Activated B cell treated with CpG ODN at 0.5 μM for 24 hours (primary cell): Measurements from ENCODE around the gene HCN2. TPM values are rescaled to one million over a fixed set of nuclear protein-coding genes. Genes with fewer than 3 reads are reported as not detected.

Source experiments
- ATAC-seq: fragments of 200-7000 bp; cut with Tn5 transposase; one replicate; pipeline ENCODE4 v1.10.0; 2021; ENCODE audit warnings: low read depth, mild to moderate bottlenecking, moderate library complexity
- CTCF ChIA-PET: fragments of 350-600 bp; sonication (Branson Sonifier 250); formaldehyde crosslinking; loops from one replicate; lab custom pipeline; 2021; ENCODE audit warnings: antibody characterized with exemption; lab: Charles Lee
- POLR2A ChIA-PET: fragments of 350-600 bp; sonication (Branson Sonifier 250); formaldehyde crosslinking; loops from one replicate; lab custom pipeline; 2021; ENCODE audit warnings: antibody characterized with exemption; lab: Charles Lee
- DNase-seq: peaks from one replicate; pipeline ENCODE4 v3.0.0; 2022
- H3K27ac Mint-ChIP-seq: one replicate; pipeline ENCODE4 v1.8.0; 2020; ENCODE audit warnings: mixed read lengths
- H3K27me3 Mint-ChIP-seq: one replicate; pipeline ENCODE4 v1.8.0; 2021; ENCODE audit warnings: mixed read lengths
- H3K36me3 Mint-ChIP-seq: one replicate; pipeline ENCODE4 v1.8.0; 2021; ENCODE audit warnings: low read depth, mixed read lengths
- H3K4me1 Mint-ChIP-seq: one replicate; pipeline ENCODE4 v1.8.0; 2021; ENCODE audit warnings: mixed read lengths
- H3K4me3 Mint-ChIP-seq: one replicate; pipeline ENCODE4 v1.8.0; 2020; ENCODE audit warnings: mild to moderate bottlenecking, mixed read lengths
- H3K9me3 Mint-ChIP-seq: one replicate; pipeline ENCODE4 v1.8.0; 2020; ENCODE audit warnings: mixed read lengths
- CTCF ChIP-seq: fragments of 200-600 bp; IDR thresholded peaks from one replicate; pipeline ENCODE4 v1.8.0; 2022; ENCODE audit warnings: antibody characterized with exemption, mild to moderate bottlenecking
- intact Hi-C: fragments of 100-400 bp; cut with micrococcal nuclease; formaldehyde crosslinking; loops from one replicate; pipeline ENCODE4 v1.15.1; 2024
- total RNA-seq: library from RNA; stranded (reverse); gene quantifications from 2 replicates; pipeline ENCODE4 v1.2.3, GENCODE V29; 2022

HCN2 gene
- total RNA-seq, 1 donor from 2014 or later: 0.13 TPM

GRCh38 chr19:577439-578392 is 12.0 kb upstream of the HCN2 start:
- Mint-ChIP-seq H3K27ac (no peak overlapping the region), H3K4me1 (peaks cover 28% of the 10 kb centered on the region), H3K36me3 (peaks cover 18% of the 10 kb centered on the region), H3K27me3 (no peaks in the 10 kb centered on the region), H3K4me3 (no peak overlapping the region), H3K9me3 (no peaks in the 10 kb centered on the region)
- ChIA-PET POLR2A (no interaction called here), CTCF (no interaction called here)
- DNase-seq: no peak
- intact Hi-C loops: no loop called here
- no peak for TF ChIP-seq CTCF
- ATAC-seq: no peak

GRCh38 chr19:579111-579841 is 10.4 kb upstream of the HCN2 start:
- intact Hi-C loops: no loop called here
- no peaks in the 10 kb centered on the region for H3K27me3 Mint-ChIP-seq
- ChIA-PET CTCF (no interaction called here), POLR2A (no interaction called here)
- no peak overlapping the region for H3K4me3 Mint-ChIP-seq
- ATAC-seq: no peak
- TF ChIP-seq CTCF: no peak
- no peak for DNase-seq
- peaks cover 26% of the 10 kb centered on the region for H3K36me3 Mint-ChIP-seq
- peaks cover 17% of the 10 kb centered on the region for H3K4me1 Mint-ChIP-seq
- H3K27ac Mint-ChIP-seq: no peak overlapping the region
- no peaks in the 10 kb centered on the region for H3K9me3 Mint-ChIP-seq

- ATAC-seq (no peak), DNase-seq (no peak)
- CTCF ChIA-PET: no interaction called here
- H3K9me3 Mint-ChIP-seq: no peaks in the 10 kb centered on the region
- peaks cover 12% of the 10 kb centered on the region for H3K4me1 Mint-ChIP-seq
- no peak overlapping the region for H3K4me3 Mint-ChIP-seq
- POLR2A ChIA-PET: no interaction called here
- no peak overlapping the region for H3K27ac Mint-ChIP-seq
- intact Hi-C loops: no loop called here
- no peak for TF ChIP-seq CTCF
- H3K27me3 Mint-ChIP-seq: no peaks in the 10 kb centered on the region
- H3K36me3 Mint-ChIP-seq: peaks cover 26% of the 10 kb centered on the region
Measured at GRCh38 chr19:579842-580155, 9.9 kb upstream of the HCN2 start.

GRCh38 chr19:580274-580835 is 9.3 kb upstream of the HCN2 start:
- no peak for ATAC-seq
- Mint-ChIP-seq H3K4me1 (peaks cover 7% of the 10 kb centered on the region), H3K4me3 (no peak overlapping the region), H3K9me3 (no peaks in the 10 kb centered on the region), H3K36me3 (peaks cover 26% of the 10 kb centered on the region), H3K27ac (no peak overlapping the region), H3K27me3 (no peaks in the 10 kb centered on the region)
- TF ChIP-seq CTCF: no peak
- DNase-seq: no peak
- POLR2A ChIA-PET: no interaction called here
- CTCF ChIA-PET: no interaction called here
- intact Hi-C loops: no loop called here
